GM19043 (cell line): Measurements from ENCODE around the gene NSA2.

Source experiments
- ATAC-seq: cut with Tn5 transposase; IDR thresholded peaks from one replicate; pipeline ENCODE4 v1.9.1; 2021; ENCODE audit warnings: low read depth; ENCODE audit not compliant: unreplicated experiment

The NSA2 gene

DNA sequence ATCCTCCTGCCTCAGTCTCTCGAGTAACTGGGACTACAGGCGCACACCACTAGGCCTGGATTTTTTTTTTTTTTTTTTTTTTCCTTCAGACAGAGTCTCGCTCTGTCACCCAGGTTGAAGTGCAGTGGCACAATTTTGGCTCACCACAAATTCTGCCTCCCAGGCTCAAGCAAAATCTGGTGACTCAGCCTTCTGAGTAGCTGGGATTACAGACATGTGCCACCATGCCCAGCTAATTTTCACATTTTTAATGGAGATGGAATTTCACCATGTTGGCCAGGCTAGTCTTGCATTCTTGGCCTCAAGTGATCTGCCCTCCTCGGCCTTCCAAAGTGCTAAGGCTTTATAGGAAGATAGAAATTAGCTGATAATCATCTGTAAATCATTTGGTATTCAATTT, 43.9 kb downstream of the NSA2 start:
- no peak for ATAC-seq

DNA sequence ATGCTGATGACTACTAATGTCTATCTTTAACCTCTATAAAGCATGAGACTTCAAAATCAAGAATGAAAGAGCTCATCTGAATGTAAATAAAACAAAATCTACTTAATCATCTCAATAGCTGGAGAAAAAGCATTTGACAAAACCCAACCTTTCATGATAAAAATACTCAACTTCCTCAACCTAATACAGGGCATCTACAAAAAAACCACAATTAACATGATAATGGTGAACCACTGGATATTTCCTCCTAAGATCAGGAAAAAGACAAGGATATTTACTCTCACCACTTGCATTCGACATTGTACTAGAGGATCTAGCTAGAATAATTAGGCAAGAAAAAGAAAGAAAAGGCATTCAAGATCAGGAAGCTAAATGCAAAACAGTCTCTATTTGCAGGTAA, 49.8 kb downstream of the NSA2 start:
- no peak for ATAC-seq

DNA sequence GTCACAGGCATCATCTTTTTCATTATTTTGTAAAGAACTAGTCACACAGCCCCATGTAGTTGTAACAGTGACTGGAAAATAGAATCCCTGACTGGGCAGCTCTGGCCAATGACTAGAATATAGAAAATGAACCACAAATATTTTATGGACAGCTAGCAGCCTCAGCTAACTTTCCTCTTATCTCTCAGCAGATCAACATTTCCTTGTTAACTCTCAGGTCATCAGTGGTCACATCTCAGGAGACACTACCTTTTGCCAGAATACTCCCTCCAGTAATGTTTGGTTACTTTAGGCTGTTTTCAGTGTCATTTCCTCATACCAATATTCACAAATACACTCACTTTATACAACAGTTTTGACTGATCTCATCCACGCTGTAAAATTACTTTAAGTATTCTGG, 55.2 kb downstream of the NSA2 start:
- ATAC-seq = no peak

DNA sequence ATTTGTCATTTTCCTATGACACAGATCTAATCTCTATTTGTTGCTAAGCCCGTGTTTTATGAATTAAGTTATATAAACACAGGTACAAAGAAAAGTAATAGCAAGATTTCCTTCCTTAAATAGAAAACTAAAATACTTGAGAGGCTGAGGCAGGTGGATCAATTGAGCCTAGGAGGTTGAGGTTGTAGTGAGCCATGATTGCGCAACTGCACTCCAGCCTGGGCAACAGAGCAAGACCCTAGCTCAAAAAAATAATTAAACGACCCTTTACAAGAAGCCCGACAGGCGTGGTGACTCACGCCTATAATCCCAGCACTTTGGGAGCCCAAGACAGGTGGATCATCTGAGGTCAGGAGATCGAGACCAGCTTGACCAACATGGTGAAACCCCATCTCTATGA, 62.4 kb downstream of the NSA2 start:
- ATAC-seq = no peak
